ENCODE measurements around the gene CCDC81.
"Not testable (repeated sequence)": the region's sequence is repeated elsewhere in the genome, so short reads cannot be mapped to it uniquely, and the experiment has no call there.

CCDC81 gene

DNA sequence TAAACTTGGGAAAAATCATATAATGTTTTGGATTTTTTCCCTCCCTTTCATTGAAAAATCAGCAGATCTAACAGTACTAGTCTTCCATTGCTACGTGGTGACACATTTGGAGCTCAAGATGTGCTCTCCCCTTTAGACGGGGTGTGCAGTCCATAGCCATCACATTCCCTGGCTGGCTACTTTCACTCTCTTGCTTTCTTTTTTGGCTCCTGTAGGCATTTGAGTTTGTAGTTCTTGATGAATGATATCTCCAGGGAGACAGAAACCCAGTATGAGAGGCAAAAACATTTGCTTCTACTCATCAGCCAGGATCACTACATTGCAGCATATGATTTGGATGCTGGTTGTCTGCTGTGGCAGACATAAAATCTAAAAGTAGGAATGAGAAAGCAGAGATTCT, 12.1 kb downstream of the CCDC81 start:
- DNase-seq (ENCODE audit: low read depth in 2 of 3, low spot score in 1 of 3) = no peak

DNA sequence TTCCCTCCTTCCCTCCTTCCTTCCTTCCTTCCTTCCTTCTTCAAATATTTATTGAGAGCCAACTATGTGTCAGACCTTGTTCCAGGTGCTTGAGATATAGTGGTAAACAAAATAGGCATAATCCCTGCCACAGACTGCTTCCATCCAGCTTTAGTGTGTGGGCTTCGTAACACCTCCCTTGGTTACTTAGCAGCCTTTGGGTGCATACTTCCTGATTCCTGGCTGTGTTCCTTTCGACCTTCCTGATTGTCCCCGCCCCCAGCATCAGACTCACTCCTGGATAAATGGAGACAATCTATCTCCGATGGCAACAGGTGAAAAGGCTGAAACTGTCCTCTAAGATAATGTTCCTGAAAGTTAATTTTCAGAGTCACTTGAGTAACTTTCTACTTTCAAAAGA, 13.5 kb downstream of the CCDC81 start:
- no peak for DNase-seq (ENCODE audit: low read depth in 2 of 3, low spot score in 1 of 3)

DNA sequence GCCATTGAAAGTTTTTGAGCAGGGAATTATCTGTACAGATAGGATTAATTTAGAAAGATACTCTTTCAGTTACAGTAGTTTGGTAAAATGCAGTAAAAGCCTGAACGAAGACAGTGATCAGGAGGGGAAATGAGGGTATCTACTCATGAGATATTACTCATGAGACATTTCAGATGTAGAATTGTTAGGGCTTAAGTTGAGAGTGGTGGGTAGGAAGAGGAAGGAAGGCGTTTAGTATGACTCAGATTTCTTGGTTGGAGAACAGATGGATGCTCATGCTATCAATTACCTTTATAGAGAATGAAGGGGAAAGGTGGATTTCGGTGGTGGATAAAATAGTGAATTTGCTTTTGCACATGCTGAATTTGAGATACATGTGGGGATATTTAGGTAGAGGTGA, 15.8 kb downstream of the CCDC81 start:
- DNase-seq (ENCODE audit: low read depth in 2 of 3, low spot score in 1 of 3) = no peak

DNA sequence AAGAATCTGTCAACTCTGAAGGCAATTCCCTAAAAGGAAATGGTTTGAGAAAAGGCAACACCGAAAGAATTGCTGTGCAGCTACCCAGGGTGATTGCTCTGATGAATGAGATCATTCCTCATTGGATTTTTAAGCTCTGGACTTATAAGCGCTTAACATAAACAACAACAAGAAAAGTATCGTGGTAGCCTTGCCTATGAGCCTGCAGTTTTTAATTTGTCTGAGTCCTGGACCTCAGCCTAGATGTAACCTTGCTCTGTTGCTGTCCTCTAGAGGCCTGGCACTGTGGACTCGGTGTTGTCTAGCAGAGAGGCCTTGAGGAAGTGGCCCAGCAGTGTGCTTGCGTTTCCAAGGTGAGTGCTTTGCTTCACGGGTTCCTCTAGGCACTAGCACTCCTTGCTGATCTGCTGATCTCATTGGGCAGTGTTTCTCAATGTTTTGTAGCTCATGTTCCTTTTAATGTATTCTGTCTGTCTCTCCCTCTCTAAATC, 20.4 kb downstream of the CCDC81 start:
- DNase-seq (ENCODE audit: low read depth in 2 of 3, low spot score in 1 of 3) = no peak

DNA sequence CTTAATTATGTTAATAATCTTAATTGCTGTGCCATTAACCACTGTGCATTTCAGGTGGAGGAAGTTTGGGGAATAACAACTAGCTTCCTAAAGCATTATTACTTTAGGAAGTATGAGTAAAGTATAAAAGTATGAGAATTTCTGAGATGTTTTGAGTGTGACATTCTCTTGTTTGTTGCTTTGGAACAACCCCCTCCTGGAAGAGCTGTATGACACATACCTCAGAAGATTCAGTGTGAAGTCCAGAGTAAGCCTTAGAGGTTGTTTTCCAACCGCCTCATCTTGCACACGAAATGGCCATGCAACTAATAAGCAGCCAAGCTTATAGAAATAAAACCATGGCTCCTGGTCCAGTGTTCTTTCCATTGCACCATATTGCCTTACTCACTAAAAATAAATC, 21.7 kb downstream of the CCDC81 start:
- DNase-seq (ENCODE audit: low read depth in 2 of 3, low spot score in 1 of 3) = no peak

DNA sequence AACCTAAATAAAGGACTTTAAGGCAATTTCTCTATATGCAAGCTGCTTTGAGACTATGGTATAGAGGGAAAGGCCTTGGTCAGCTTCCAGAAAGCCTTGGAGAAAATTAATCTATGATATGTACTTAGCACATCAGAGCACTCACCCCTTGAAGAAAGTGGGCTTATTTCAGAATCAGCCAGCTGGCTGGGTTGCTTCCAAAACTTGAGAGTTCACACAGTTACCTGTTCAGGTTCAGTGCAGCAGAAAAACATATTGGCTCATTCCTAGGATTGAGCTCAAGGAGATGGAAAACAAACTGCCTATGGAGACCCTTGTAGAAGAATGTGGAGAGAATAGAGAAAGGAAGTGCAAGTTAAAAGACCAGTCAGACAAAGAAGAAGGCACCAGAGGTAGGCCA, 22.7 kb downstream of the CCDC81 start:
- DNase-seq (ENCODE audit: low read depth in 2 of 3, low spot score in 1 of 3) = no peak

DNA sequence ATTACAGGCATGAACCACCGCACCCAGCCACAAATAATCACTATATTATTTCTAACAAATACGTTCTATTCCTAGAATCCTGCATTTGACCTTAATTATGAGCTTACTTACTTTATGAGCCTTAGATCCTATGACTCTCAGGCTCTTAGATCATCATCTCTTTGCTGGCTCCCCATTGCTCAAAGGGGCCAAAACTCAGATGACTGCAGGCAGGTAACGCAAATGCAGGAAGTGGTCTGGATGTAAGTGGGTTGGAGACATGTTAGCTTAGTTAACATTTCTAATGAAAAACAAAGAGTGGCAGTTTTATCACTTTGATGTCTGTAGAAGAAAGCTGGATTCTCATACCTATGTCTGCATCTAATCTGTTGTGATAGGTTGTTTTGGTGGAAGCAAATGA, 23.4 kb downstream of the CCDC81 start:
- no peak for DNase-seq (ENCODE audit: low read depth in 2 of 3, low spot score in 1 of 3)

DNA sequence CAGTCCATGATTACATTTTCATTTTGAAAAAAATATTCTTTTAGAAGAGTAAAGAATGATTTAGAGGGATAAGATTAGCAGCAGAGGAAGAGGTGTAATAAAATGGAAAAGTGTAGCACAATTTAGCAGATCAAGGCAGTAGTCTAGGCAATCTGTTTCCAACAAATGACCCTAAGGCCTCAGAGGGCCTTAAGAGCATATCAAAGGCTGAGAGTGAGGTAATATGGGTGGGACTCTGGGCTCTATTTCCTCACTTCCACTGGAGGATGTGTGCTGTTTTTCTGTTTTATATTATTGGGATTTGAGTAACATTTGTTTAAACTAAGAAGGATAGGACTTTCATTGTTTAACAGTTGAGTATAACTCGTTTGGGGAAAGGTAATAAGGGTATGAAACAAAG, 28.8 kb downstream of the CCDC81 start:
- no peak for DNase-seq (ENCODE audit: low read depth in 2 of 3, low spot score in 1 of 3)

DNA sequence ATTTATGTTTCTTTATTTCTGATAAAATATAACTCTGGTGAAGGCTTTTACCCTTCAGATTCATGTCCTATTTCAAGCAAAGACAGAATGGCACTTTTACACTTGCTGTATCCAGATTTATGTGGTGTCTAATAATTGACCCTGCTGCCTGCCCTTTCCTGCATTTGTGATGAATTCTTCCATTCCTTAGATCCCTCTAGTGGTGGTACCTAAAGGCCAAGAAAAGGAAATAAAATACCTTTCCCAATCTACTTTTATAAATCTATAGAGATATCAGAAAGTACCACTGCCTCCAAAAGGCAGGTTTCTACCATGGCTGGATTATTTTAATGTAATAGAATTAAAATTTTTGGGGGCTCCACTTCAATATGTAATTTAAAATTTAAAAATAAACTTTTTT, 34.2 kb downstream of the CCDC81 start:
- no peak for DNase-seq (ENCODE audit: low read depth in 2 of 3, low spot score in 1 of 3)

DNA sequence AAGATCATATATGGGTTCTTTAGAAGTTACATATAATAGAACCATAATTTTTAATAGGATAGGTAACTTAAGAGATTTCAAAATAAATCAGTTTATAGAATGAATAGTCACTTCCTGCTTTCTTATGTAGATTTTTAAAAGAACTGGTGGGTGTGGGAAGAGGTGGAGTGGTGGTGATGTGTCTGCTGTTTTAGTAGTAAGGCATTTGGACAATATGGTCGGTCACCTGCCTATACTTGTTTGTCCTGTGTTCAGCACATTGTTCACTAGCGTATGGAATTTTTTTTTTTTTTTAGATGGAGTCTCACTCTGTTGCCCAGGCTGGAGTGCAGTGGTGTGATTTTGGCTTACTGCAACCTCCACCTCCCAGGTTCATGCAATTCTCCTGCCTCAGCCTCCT, 39.3 kb downstream of the CCDC81 start:
- DNase-seq (ENCODE audit: low read depth in 2 of 3, low spot score in 1 of 3) = no peak

DNA sequence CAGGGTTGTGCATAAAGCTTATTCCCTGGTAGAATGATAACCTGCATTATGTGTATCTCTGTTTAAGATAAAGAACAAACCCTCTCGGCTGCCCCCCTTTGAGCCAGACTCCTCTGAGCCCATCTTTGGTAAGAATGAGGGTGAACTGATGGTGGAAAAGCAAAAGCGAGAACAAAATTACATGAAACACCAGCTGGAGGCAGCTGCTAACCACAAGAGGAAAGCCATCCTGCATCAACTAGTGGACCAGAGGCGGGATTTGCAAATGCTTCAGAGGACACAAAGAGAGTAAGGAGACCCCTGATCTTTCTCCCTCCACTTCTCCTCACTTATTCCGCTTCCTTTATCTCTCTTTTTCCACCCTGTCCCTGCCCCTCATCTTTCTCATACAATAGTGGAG, 40.3 kb downstream of the CCDC81 start:
- DNase-seq (ENCODE audit: low read depth in 2 of 3, low spot score in 1 of 3) = no peak

DNA sequence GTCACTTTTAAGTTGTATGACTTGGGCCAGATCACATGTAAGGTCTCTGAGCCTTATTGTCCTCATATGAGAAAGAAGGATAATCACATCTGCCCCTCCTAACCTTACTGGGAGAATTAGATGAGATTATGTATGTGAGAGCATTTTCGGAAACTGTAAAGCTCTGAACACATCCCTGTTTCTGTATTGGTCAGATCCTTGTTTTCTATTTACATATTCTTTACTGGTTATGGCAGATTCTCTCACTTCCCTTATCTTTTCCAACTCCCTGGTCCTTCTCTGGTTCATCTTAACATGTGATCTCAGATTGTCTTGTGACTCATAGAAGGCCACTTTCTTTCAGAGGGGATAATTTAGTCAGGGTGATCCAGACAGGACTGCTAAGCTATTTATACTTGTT, 41.8 kb downstream of the CCDC81 start:
- DNase-seq (ENCODE audit: low read depth in 2 of 3, low spot score in 1 of 3) = no peak

DNA sequence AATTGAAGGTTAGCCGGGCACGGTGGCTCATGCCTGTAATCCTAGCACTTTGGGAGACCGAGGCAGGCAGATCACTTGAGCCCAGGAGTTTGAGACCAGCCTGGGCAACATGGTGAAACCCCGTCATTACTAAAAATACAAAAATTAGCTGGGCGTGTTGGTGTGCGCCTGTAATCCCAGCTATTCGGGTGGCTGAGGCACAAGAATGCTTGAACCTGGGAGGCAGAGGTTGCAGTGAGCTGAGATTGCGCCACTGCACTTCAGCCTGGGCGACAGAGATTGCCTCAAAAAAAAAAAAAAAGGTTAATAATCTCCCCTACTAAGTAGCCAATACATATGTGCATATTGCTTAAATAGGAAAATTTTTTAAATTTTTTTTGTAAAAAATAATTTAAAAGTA, 42.3 kb downstream of the CCDC81 start:
- DNase-seq (ENCODE audit: low read depth in 2 of 3, low spot score in 1 of 3) = not testable (repeated sequence)

DNA sequence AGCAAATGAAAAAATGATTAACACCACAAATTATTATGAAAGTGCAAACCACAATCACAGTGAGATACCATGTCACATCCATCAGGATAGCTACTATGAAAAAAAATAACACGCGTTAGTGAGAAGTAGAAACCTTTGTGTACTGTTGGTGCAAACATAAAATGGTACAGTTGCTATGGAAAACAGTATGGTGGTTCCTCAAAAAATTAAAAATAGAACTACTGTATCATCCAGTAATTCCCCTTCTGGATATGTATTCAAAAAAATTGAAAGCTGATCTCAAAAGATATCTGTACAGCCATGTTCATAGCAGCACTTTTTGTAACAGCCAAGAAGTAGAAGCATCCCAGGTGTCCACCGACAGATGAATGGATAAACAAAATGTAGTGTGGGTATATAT, 43.4 kb downstream of the CCDC81 start:
- DNase-seq (ENCODE audit: low read depth in 2 of 3, low spot score in 1 of 3) = no peak

DNA sequence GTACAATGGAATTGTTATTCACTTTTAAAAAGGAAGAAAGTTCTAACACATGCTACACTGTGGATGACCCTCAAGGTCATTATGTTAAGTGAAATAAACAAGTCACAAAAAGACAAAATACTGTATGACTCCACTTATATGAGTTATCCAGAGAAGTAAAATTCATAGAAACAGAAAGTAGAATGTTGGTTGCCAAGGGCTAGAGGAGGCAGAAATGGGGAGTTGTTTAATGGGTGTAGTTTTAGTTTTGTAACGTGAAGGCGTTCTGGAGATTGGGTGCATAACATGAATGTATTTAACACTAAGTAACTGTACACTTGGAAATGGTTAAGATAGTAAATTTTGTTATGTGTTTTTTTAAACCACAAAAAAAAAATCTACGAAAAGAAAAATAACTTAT, 43.8 kb downstream of the CCDC81 start:
- no peak for DNase-seq (ENCODE audit: low read depth in 2 of 3, low spot score in 1 of 3)

DNA sequence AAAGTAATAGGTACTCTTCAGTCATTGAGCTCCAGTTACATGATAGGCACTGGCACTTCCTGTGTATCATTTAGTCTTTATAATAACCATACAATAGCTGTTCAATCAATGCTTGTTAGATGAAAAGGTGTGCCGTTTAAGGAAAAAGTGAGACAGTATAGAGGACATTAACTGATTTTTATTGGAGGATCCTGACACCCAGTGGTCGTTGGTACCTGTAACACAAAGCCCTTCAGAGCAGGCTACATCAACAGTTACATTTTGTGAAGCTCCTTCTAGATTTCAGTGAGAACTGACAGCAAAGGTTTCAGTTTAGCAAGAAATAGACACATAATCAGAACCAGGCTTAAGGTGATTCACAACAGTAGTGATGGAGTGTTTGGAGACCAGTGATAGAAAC, 44.2 kb downstream of the CCDC81 start:
- no peak for DNase-seq (ENCODE audit: low read depth in 2 of 3, low spot score in 1 of 3)

DNA sequence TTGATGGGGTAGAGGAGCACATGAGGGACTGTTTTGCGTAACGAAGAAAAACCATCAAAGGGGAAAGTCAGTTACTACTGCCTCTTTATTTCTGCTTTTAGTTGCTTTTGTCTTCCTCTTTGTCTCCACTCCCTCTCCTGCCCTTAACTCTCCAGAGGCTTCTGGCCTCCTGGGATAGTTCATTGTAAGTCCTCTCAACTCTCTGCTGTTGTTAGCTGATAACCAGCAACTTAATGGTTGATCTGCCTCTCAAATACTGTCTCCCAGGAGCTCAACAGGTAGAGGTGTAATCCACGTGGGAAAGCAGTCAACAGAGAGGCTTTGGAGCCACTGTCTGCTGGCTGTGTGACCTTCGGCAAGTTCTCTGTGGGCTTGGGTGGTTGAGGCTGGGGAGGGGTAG, 47.3 kb downstream of the CCDC81 start:
- DNase-seq (ENCODE audit: low read depth in 2 of 3, low spot score in 1 of 3) = no peak

DNA sequence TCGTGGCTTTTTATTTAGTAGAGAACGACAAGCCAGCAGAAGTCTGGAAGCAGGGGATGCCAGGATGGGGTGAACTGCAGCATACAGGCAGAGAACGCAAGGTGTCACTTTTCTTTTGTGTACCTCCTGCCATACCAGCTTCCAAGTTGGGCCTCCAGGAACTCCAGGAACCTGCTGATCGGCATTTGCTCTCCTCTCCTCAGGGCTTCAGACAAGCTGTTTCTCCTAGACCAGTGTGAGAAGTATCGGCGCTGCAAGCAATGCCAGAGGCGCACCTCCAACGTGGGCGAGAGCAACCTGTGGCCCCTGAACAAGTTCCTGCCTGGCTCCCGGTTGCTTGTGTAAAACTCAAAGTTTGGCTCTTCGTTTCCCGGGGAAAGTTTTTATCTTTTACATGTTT, 47.7 kb downstream of the CCDC81 start:
- DNase-seq (ENCODE audit: low read depth in 2 of 3, low spot score in 1 of 3) = no peak

DNA sequence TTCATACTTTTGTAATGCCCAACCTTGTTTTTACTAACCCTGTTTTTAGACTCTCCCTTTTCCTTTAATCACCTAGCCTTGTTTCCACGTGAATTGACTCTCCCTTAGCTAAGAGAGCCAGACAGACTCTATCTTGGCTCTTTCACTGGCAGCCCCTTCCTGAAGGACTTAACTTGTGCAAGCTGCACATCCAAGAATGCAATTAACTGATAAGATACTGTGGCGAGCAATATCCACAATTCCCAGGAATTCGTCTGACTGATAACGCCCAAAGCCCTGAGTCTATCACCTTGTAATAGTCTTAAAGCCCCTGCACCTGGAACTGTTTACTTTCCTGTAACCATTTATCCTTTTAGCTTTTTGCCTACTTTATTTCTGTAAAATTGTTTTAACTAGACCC, 48.8 kb downstream of the CCDC81 start:
- DNase-seq (ENCODE audit: low read depth in 2 of 3, low spot score in 1 of 3) = not testable (repeated sequence)

DNA sequence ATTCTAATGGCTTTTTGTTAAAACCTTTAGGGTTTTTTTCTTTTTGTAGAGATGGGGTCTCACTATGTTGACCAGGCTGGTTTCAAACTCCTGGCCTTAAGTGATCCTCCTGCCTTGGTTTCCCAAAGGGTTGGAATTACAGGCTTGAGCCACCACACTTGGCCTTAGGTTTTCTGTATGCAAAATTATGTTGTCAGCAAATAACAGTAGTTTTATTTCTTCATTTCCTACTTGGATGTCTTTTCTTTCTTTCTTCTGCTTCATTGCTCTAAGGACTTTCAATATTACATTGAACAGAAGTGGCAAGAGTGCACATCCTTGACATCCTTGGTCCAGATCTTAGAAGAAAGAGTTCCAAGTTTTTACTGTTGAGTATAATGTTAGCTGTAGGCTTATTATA, 52.8 kb downstream of the CCDC81 start:
- DNase-seq (ENCODE audit: low read depth in 2 of 3, low spot score in 1 of 3) = no peak

DNA sequence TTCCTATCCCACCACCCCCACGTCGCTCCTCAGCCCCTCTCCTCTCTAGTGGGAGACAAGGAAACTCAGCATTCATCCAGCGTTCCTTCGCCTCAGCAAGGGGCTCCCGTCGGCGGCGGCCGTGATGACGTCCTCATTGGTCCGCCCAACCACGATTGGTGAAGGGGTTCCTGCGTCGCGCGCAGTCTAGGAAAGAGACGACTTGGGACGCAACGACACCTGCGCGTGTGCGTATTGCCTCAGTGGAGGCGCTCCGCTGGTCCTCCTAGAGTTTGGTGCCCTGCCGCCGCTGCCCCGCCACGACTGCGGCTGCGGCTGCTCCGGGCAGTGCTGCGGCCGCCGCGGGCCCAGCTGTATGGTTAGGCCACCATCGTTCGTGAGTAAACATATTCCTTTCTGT, 56.6 kb downstream of the CCDC81 start:
- no peak for DNase-seq (ENCODE audit: low read depth in 2 of 3, low spot score in 1 of 3)

DNA sequence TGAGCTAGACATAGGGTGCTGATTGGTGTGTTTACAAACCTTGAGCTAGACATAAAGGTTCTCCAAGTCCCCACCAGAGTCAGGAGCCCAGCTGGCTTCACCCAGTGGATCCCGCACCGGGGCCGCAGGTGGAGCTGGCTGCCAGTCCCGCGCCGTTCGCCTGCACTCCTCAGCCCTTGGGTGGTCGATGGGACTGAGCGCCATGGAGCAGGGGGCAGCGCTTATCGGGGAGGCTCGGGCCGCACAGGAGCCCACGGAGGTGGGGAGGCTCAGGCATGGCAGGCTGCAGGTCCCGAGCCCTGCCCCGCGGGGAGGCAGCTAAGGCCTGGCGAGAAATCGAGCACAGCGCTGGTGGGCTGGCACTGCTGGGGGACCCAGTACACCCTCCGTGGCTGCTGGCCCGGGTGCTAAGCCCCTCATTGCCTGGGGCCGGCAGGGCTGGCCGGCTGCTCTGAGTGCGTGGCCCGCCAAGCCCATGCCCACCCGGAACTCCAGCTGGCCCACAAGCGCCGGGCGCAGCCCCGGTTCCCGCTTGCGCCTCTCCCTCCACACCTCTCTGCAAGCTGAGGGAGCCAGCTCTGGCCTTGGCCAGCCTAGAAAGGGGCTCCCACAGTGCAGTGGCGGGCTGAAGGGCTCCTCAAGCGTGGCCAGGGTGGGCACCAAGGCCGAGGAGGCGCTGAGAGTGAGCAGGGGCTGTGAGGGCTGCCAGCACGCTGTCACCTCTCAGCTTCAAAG, 58.8 kb downstream of the CCDC81 start:
- DNase-seq (ENCODE audit: low read depth in 2 of 3, low spot score in 1 of 3) = not testable (repeated sequence)

DNA sequence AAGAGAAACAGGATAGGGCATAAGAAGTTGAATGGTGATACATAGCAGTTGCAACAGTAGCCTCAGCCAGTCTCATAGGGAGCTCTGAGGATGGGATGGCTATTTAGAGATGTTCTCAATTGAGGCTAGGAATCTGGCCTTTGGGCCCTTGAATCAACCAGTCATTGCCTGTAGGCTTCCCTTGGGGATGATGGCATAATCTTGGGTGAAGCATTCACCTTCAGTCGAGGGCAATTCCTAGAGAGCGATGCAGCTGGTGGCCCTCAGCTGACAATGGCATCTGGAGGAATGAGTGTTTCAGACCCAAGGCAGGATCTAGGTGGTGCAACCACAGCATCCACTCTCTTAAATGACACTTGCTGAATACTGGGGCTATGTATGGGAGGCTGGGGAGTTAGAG, 61.0 kb downstream of the CCDC81 start:
- no peak for DNase-seq (ENCODE audit: low read depth in 2 of 3, low spot score in 1 of 3)

DNA sequence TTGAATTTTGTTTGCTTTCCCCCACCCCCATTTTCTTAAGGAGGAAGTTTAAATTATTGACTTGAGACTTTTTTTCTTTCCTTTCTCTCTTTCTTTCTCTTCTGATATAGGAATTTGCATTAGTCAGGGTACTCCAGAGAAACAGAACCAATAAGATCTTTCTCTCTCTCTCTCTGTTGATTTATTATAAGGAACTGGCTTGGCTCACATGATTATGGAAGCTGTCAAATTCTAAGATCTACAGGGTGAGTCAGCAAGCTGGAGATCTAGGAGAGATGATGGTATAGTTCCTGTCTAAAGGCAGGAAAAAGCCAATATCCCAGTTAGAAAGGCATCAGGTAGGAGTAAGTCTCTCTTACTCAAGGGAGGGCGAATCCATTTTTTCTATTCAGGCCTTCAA, 64.0 kb downstream of the CCDC81 start:
- DNase-seq (ENCODE audit: low read depth in 2 of 3, low spot score in 1 of 3) = no peak
